Astrocyte of the hippocampus (primary cell): ENCODE data around the gene VPS39.

Source experiments
- DNase-seq: peaks from one replicate; pipeline ENCODE4 v3.0.0; 2011; ENCODE audit warnings: low read depth, low spot score

The VPS39 gene

DNA sequence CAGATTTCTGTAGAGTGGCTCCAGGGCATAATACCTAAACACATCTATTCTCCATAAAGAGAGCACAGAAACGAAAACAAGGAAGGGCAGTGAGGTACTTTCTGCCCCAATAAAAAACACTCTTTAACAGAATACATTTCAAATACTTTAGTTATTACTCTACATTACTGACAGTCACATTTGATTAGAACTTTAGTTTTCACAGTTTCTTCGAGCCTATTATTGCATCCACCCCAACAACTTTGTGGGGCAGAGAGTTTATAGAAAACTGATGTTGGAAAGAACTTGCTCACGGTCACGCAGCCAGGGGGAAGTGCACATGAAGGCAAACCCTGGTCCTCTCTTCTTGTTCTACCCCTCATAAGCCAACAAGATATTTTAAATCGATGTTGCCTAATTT, 9.0 kb downstream of the VPS39 start:
- DNase-seq: no peak

DNA sequence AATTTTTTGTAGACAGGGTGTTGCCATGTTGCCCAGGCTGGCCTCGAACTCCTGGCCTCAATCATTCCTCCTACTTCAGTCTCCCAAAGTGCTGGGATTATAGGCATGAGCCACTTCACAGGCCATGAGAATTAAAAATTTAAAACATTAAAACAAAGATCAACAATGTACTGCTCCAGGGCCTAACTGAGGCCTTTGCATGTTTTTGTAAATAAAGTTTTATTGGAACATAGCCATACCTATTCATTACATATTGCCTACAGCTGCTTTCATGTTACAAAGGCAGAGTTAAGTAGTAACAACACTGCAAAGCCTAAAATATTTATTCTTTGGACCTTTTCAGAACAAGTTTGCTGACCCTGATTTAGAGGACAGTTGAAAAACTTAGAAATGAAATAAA, 9.6 kb downstream of the VPS39 start:
- DNase-seq: no peak

DNA sequence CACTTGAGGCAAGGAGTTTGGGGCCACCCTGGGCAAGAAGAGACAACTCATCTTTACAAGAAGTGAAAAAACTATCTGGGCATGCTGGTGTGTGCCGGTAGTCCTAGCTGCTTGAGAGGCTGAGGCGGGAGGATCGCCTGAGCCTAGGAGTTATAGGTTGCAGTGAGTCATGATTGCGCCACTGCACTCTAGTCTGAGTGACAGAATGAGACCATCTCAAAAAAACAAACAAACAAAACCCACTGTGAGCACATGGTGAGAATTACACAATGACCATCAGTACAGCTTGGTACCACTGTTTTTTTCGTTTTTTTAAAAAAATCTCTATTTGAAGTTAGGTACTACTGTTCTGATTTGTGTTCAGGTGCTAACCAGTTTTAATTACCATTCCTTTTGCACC, 13.6 kb downstream of the VPS39 start:
- DNase-seq: peak; percentile 10

DNA sequence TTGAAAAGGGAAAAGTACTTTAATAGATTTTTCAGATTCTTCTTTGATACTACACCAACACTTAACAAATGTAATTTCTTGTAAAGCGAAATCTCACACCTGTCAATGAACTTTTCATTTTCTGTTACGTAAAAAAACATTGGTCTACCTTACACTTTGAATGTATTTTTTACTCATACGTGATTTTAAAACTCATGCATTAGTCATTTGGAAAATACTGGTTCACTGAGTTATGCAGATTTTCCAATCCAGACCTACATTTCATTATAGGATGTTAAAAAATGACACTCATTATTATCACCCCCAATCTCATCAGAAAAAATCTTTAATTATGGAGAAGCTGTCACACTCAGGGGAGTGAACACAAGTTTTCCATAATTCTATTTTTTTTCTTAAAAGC, 14.7 kb downstream of the VPS39 start:
- no peak for DNase-seq

DNA sequence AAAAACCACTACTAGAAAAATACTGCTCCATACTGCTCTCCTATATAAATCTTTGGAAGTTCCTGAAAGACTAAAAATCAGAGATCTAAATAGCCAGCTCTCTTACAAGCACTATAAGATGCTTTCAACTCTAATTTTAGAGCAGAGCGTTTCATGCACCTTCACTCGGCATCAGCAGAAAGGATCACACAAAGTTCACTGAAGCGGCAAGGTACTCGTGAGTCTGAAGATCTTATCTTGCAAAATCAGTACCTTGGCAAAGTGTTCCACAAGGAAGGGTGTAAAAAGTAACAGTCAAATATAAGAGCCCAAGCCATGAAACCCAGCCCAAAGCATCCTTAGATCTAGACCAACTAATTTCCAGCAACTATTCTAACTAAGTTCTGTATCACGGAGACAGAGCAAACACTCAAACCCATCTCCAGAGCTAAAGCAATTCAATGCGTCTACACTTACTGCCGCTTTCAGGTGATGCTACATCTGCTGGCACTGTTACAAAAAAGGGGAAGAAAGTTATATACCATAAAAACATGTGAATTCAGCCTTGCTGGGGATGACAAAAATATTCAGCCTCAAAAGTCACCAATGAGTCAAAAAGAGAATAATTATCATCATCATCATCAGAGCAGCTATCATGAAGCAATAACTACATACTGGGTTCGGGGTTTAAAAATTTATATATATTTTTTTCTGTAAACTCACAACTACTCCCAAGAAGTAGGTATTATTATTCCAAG, 16.3 kb downstream of the VPS39 start:
- DNase-seq: no peak

DNA sequence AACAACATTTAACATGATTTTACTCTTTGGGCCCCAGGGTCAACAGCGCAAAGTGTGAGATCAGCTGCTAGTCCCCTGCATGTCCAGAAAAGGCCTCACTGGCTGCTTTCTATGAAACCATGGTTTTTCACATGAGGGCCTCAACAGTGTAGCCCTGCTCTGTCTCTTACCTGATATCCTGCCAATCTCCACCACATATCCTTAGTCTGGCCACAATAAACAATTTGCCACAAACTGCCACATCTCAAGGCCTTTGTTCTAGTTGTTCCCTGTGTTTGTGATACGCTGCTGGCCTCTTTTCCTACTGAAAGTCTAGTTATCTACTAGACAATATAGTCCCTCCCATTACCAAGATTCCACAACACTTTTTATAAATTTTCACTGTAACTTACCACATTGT, 17.7 kb downstream of the VPS39 start:
- DNase-seq: no peak

DNA sequence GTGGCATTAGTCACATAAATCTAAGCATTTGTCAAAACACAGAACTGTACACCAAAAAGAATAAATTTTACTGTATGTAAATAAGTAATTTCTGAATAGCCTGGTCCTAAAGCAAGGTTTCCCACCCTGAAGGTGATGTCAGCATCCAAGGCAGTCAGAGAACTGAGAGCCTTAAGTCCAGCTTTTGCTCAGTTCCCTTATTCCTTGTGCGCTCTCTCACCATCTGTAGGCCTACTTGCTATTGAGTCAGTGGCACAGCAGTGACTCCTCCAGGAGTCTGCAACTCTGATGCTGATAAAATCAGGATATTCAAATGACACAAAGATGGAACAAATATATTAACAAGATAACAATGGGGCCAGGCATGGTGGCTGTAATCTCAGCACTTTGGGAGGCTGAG, 22.3 kb downstream of the VPS39 start:
- DNase-seq: no peak

DNA sequence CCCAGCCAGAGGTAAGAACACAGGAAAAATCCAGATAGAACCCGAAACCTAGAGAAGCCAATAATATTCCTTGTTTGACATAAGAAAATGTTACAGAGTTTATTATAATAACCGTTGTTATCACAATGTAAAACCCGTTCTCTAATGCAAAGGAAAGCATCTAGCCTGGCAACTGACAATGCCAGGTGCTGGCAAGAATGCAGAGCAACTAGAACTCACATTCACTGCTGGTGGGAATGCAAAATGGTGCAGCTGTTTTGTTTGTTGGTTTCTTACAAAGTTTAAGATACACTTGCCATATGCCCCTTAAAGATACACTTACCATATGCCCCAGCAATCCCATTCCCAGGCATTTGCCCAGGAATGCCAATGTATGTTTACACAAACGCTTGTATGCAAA, 23.4 kb downstream of the VPS39 start:
- DNase-seq: no peak

DNA sequence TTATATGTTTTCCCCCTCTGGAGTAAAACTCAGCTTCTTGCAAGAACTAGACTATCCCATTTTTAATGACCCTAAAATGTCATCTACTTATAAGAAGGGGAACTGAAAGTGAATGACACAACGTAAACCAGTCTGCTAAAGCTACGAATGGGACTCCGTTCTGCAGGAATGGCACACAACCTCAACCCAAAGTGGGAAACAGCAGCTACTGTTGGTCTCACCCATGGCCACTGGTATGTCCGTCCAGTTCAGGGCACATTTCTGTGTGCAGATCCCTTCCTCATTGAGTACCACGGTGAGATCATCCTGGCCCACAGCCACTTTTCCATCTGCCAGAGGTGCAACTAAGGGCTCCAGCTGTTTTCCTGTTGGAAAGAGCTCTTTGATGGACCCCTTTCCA, 23.8 kb downstream of the VPS39 start:
- peak; percentile 7 for DNase-seq

DNA sequence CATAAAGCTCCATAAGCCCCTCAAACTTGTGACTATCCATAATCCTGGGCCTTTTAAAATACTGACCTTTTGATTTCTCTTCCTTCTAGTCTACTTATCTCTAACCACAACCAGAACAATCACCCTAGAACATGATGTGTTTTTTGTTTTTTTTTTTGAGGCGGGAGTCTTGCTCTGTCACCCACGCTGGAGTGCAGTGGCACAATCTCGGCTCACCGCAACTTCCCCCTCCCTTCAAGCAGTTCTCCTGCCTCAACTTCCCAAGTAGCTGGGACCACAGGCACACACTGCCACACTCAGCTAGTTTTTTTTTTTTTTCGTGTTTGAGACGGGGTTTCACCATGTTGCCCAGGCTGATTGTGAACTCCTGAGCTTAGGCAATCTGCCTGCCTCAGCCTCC, 25.1 kb downstream of the VPS39 start:
- no peak for DNase-seq

DNA sequence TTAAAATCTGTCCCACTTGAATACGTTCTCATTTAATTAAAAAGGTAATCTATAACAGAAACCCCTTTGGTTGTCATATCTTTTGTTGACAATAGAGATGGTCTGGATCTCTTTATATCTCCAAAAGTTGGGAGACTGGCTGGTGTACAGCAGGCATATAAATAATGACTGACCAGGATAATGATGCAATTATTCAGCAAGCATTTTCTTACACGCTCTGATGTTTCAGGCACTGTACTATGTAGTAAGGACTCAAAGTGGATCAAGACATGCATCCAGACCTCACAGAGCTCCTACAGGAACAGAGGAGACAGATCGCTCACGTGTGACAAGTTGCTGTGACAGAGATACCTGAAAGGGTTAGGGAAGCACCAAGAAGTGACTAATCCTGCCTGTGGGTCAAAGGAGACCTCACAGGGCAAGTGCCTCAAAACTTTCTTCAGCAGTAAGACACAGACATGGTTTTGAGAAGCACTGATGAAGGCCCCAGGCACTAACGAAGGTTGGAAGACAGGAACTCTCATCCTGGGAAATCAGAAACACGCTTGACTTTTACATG, 25.7 kb downstream of the VPS39 start:
- DNase-seq: no peak

DNA sequence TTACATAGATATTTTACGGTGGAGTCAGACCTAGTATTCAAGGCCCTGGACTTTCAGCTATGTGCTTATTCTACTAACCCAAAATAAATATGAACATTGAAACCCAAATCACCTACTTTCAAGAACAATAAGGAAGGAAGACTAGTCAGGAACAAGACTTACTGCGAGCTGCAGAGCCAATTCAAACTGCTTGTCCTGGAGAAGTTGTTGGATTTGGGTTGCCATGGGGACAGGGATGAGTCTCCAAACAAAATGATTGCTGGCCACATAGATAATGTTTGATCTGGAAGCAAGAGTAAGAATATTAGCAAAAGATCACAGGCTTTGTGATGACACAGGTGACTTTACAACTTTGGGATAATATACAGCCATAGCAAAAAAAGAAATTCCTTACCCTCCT, 30.0 kb downstream of the VPS39 start:
- no peak for DNase-seq

DNA sequence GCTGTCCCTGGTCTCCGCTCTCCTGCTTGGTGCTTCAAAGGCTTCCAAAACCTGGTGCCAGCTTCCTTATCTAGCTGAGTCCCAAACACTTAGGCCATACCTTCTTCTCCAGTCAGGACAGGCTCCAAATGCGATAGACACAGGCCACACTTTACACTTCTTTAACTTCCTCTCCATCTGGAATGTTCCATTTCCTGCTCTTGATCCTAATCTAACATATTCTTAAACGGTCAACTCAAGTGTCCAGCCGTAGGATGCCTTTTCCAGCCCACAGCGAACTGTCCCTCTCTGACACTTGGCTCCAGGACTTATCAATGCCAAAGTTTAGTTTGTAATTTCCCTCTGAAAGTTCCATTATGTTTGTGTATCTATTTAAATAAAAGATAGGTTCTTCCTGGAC, 32.4 kb downstream of the VPS39 start:
- DNase-seq: no peak

DNA sequence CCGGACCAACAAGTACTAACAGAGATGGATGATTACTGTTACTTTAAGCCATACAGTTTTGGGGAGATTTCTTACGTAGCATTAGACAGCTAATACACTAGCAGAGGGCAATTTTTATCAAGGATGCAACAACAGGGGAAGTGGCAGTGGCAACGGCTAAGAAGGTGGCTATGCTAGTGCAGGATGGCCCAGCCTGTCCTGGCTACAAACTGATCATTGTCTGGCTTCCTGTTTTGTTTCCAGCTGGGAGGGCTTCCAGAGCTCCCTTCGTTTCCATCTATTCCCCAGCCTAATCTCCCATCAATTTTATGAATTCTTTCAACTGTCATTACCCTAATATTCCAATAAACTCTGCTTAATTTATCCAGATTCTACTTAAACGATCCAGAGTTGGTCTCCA, 35.6 kb downstream of the VPS39 start:
- no peak for DNase-seq

DNA sequence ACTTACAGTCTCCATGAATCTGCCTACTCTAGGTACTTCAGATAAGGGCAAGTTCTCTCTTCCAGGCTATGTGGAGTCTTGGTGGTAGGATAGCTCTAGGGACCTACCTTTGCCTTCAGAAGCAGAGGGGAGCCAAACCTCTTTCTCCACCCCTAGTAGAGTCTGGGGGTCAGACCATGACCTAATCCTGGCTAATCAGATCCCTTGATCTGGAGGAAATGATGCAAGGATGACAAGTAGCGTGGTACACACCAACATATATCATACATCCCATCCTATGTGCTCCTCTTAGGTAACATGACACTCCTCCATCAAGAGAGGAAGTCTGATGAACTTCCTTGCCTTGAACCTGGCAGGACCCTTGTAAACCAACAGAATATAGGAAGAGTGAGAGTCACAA, 36.3 kb downstream of the VPS39 start:
- no peak for DNase-seq

DNA sequence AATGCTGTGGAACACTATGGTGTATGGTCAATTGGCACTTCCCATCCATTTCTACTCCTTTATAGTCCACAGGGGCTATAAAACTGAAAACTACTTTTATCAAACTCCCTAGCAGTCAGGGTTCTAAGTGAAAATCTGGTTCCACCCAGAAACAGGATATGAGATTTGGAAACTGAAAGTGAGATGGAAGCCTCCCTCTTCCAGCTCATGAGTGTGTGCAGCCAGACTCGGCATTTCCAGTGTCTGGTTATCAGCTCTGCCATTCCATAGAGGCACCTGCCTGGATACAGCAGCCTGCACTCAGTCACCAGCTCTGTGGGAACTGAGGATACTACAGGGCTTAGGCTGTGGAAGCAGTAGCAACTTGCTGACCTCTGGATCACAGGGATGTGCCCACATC, 37.0 kb downstream of the VPS39 start:
- DNase-seq: no peak

DNA sequence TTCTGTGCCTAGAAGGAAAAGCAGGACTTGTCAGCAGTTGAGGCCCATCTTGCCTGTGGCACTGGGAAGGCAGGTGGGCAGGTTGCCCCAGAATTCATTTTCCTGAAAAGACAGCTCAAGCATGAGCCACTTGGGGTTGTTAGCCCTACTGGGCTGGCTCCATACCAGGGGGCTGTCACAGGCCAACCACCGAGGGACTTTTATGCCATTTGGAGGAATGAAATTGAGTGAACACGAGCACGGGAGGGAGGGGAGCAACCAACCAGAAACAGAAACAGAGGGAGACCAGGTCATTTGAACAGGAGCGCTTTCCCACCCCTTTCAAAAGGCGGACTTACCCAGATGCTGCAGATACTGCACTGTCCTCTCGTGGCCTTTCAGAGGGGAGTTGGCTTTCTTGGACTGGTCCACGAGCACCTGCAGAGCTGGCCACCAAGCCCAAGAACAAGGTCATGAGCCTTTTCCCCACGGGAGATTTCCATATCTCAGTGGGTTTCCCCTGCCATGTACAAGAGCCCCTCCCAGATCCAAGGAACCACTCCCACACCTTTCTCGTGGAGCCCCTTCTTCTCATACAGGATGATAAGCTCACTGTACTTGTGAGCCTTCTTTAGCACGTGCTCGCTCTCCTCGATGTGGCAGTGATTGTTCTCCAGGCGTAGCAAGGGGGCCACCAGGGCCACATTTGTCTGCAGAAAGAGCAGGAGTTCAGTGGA, 41.7 kb downstream of the VPS39 start:
- DNase-seq: no peak

DNA sequence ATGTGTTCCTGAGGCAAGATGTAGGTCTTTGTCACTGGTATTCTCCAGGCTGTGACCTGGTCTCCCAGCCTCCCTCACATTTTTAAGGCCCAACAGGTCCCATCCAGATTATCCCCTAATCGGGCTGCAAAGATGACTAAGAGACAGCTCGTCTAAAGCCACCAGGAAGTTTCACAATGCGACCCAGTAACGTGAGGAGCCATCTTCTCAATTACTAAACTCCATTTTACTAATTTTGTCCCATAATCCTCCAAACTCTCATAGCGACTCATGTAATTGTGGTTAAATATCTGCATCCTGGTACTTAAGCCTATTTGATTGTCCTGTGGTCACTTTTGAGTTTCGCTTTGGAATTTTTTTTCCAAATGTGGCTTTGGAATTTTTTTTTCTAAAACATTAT, 43.0 kb downstream of the VPS39 start:
- no peak for DNase-seq

DNA sequence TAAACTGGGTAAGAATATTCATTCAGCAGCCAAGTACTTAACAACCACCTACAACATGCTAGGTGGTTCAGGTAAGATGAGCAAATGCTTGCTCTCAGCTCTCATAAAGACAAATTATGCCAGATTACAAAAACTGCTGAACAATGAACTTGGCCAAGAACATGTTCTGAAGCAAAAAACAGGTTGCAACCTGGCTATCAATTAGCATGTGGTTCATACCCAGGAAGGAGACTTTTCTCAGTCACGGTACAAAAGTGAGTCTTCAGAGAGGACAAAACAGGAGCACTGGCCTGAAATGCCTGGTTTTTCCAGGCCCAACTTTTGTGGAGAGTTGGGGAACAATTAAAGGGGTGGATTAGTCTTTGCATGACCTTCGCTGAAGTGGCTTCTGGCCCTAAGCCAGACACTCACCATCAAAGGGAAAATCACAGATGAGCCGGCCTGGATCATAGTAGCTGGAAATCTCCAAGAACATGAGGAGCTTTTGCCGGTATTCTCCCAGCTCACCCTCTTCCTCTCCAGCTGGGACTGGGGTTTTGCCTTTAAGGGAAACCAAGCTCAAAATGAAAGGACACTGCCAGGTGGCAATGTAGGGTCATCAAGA, 44.1 kb downstream of the VPS39 start:
- no peak for DNase-seq

DNA sequence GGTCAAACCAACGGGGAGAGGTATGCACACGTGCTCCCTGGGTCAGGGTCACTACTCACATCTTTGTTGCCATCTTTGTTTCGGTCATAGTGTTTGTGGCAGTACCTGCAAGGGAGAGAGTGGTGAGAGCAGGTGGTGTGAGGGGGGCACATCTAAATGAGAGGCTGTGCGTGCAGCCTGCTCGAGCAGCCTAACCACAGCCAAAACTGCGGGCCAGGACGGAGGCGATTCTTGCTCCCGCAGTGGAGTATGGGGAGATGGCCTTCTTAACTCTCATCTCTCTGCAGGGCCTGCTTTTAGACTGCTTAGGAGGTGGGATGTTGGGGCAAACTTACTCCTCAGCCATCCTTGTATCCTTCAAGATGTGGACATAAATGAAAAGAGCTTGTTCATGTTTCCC, 44.8 kb downstream of the VPS39 start:
- DNase-seq: no peak

DNA sequence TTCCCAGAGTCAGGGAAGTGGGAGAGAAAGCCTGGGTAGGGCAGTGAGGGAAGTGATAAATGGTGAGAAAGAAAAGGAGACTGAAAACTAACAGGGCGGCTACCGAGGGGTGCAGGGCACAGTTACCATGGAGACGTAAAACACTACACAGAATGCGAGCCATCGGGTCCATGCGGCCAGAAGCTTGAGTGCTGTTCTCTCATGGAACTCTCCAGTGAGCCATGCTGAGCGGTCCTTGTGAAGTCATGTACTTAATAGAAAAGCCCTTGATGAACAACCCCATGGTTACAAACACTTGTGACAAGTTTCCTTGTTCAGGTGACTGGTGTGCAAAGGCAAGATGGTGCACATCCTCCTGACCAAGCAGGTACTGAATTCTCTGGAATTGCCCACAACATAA, 48.0 kb downstream of the VPS39 start:
- no peak for DNase-seq

DNA sequence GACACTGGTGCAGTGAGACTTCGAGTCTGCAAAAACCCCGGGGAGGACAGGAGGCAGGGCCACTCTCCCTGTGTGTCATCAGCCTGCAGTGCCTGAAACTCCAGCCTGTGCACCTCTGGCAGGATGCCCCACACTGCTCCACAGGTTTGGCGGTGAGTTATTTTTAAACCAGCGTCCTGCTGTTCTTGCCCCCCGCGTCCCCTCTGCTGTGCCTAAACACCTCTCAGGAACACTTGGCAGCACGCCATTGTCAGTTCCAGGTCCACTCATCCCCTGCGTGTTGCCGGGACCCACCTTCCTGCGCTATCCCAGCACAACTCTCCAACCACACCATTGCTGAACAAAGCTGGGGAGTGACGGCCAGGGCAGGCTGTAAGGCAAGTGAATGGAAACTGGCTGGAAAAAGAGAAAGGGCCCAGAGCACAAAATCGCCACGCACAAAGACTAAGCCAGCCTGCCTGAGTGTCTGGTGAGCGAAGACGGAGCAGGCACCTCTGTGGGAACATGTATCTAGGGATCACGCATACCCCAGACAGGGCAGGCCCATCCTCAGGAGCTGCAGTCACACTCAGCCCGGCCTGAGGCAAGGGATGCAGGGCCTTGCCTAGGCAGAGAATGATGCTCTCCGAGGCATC, 48.6 kb downstream of the VPS39 start:
- DNase-seq: no peak
